GM12892 (cell line): ENCODE results near the gene LAMA5.

Experiments used
- DNase-seq: peaks from one replicate; pipeline ENCODE4 v3.0.0; 2011; ENCODE audit not compliant: insufficient read length
- FAIRE-seq: peaks from 2 replicates; lab custom pipeline; 2011; peaks lifted over from hg19 to GRCh38; lab: Jason Lieb, UNC
- POLR2A ChIP-seq: IDR thresholded peaks from 2 replicates; pipeline ENCODE4 v1.6.1; 2011; ENCODE audit warnings: low read depth, low read length, control low read depth
- POLR2AphosphoS5 ChIP-seq: IDR thresholded peaks from 2 replicates; pipeline ENCODE4 v1.6.1; 2011; ENCODE audit warnings: low read depth, low read length, control low read depth
- TAF1 ChIP-seq: IDR thresholded peaks from 2 replicates; pipeline ENCODE4 v1.6.1; 2011; ENCODE audit warnings: low read depth, mild to moderate bottlenecking, control low read depth, low read length, borderline replicate concordance

The LAMA5 gene

DNA sequence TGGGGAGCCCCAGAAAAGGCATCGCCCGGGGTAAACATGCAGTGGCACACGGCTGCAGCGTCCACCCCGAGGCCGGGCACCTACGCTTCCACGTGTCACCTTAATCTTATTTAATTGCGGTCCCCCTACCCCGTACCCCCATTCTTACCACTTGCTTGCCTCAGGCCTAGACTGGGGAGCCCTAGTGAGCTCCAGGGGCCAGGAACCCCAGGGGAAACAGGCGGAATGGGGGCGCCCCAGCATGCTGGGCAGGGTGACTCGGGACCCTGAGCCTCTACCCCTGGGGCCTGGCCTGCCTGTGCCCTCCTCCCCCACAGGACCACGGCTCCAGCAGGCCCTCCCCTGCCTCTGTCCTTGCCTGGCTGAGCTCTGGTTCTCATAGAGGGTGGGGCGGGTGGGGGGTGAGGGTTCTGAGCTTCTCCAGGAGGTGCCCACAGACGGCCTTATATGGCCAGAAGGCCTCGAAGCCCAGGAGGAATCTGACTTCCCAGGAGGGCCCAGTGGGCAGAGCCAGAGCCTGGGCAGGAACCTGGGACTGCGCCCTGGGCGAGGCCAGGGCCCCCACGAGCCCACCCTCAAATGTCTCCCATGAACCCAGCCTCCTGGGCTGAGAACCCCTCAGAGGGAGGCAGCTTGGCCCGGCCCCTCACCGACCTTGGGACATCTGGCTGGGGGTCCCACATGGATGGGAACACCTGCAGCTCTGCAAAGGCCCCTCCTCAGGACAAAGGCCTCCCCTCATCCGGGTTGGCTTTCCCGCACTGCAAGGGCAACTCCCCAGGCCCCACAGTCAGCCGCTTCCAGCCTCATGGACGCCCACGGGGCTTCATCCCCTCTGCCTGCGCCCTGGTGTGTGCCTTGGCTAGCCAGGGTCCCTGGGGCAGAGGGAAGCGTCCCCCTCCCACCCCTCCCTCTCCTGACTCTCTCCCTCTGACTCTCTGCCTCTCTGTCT lies 5.2 kb upstream of the LAMA5 start:
- TF ChIP-seq POLR2AphosphoS5 (no peak), TAF1 (no peak), POLR2A (no peak)
- FAIRE-seq (no peak), DNase-seq (no peak)

GRCh38 chr20:62371588-62372041 lies 4.5 kb upstream of the LAMA5 start:
- TF ChIP-seq POLR2AphosphoS5 (no peak), POLR2A (no peak), TAF1 (no peak)
- no peak for DNase-seq
- FAIRE-seq = no peak

DNA sequence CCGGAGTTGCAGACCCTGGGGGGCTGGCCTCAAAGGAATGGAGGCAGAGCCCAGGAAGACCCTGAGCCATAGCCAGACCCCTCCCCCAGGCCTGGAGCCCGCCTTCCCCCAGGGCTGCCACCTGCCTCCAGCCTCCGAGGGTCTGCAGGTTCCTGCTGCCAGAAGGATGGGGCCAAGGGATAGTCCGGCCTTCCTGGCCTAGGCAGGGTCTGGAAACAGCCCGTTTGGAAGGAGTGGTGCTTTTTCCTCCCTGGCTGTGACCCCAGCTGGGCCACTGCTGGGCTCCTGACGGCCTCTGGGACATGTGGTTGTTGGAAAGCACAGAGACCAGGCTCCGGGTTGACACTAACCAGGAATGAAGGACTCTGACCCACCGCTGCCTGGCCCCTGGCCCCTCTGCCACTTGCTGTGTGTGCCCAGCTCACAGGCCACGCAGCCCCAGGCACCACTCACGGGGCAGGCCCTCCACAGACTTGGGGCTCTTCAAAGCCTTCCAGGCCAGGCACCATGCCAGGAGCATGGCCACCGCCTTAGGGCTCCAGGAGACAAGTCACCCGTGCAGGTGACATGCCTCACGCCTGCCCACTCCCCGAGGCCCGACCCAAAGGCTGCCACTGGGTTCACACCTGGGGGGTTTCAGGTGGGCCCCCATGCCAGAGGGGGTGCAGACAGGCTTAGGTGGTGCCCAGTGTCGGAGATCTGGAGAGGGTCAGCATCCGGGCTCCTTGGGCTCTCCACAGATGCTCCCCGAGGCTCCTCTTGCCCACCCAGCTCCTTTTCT lies 3.9 kb upstream of the LAMA5 start:
- FAIRE-seq (no peak), DNase-seq (no peak)

GRCh38 chr20:62370115-62370806 lies 3.1 kb upstream of the LAMA5 start:
- DNase-seq = no peak
- TF ChIP-seq POLR2A (no peak), TAF1 (no peak), POLR2AphosphoS5 (no peak)
- no peak for FAIRE-seq

More for the DNA sequence above, 3.9 kb upstream of the LAMA5 start:
- TF ChIP-seq TAF1 = no peak
- no peak for TF ChIP-seq POLR2A
- no peak for TF ChIP-seq POLR2AphosphoS5

DNA sequence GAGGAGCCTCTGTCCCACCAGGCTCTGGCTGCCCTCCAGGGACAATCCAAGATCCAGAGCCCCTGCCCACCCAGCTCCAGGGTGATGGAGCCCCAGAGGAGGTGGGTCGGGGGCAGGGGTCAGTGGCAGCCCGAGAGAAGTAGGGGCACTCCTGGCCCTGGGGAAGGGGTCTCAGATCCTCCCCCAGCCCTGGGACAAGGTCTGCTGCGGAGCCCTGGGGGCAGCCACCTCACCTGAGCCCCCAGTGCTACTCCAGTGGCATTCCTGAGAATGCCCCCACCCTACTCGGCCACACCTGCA lies 2.7 kb upstream of the LAMA5 start:
- no peak for DNase-seq
- FAIRE-seq = no peak
- TF ChIP-seq POLR2AphosphoS5 = no peak
- no peak for TF ChIP-seq TAF1
- no peak for TF ChIP-seq POLR2A

DNA sequence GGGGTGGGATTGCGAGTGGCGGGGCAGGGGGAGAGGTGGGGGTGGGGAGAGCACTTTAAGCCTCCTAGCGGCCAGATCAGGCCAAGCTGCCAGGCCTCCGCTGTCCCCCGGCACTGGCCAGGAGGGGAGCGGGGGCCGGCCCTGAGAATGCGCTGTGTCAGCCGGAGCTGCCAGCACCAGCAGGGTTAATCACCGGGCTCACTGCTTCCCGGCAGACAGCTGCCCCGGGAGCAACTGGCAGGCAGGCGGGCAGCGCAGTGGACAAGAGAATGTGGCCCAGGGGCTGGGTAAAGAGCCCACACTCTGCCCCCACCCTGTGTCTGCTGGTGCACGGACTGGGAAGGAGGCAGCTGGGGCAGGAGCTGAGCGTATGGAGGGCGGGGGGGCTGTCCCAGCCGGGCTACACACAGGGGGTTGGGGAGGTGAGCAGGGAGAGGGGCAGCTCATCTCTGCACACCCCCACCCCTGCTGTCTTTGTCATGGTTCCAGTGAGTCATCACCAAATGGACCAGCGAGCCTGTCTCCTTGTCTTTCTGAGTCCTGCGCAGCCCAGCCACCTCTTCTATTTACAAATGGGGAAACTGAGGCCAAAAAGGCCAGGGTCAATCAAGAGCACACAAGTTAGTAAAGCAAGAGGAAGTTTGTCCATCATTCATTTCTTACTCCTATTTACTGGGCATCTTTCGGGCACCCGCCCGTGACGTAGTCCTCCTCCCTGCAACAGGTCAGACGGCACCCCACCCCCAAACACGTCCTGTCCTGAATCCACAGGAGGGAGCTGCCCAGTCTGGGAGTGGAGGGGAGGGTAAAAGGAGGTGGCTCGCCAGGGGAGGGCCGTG lies 2.1 kb upstream of the LAMA5 start:
- TF ChIP-seq TAF1 (no peak), POLR2A (no peak), POLR2AphosphoS5 (no peak)
- FAIRE-seq (no peak), DNase-seq (no peak)

- no peak for DNase-seq
- FAIRE-seq = no peak
- TF ChIP-seq POLR2A = no peak
- TF ChIP-seq POLR2AphosphoS5 = no peak
- no peak for TF ChIP-seq TAF1
These were observed 1.4 kb upstream of the LAMA5 start for GRCh38 chr20:62368392-62368975.

- DNase-seq (no peak), FAIRE-seq (no peak)
- TF ChIP-seq TAF1 (no peak), POLR2AphosphoS5 (no peak), POLR2A (no peak)
These were observed 700 bp upstream of the LAMA5 start for GRCh38 chr20:62367633-62368391.

GRCh38 chr20:62366370-62367135 lies 559 bp downstream of the LAMA5 start:
- TF ChIP-seq POLR2AphosphoS5 (no peak), TAF1 (no peak), POLR2A (no peak)
- FAIRE-seq = no peak
- DNase-seq = peak; percentile 59
